ENCODE results near the gene CUL2.

DNA sequence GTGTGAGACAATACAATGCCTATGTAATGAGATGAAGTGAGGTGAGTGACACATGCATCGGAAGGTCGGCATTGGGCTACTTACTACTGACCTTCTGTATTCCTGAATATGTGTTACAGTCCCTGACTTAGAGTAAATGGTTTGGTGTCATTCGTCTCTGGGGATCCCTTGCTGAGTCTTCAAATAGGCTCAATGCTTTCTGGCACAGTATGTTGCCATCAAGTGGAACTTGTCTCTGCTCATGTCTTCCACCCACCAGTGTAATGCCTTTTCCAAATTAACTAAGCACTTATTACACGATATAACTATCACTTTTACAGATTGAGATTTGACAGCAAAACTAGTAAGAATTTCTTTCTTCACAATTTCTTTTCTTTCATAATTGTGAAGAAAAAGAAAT is 10.9 kb downstream of the CUL2 start:
- TF ChIP-seq POLR2A (IDR thresholded peaks at IDR 0.05) (no peak), CTCF (IDR thresholded peaks at IDR 0.05) (no peak), EP300 (IDR thresholded peaks at IDR 0.05) (no peak)
